Natural killer cell (primary cell): ENCODE data around the gene RPS6KL1. TPM values are rescaled to one million over a fixed set of nuclear protein-coding genes. Genes with fewer than 3 reads are reported as not detected.

Experiments
- ATAC-seq, 3 donors: fragments of 150-1000 bp in 2 of 3; fragments of 200-7000 bp in 1 of 3; cut with Tn5 transposase; 1 replicate in 1 of 3; 2 replicates in 2 of 3; pipeline ENCODE4 v1.10.0; 2021; ENCODE audit warnings: mild to moderate bottlenecking in 2 of 3, moderate library complexity in 2 of 3
- DNase-seq, 2 donors: peaks; one replicate each; pipeline versions ENCODE4 v3.0.0 to v3.0.0-alpha.2; 2013 to 2021; ENCODE audit warnings: mixed read lengths in 1 of 2
- H3K27ac ChIP-seq: one replicate; pipeline ENCODE4 v1.5.1; 2013; ENCODE audit warnings: mild to moderate bottlenecking, low read length
- H3K27me3 ChIP-seq: one replicate; pipeline ENCODE4 v1.6.1; 2013; ENCODE audit warnings: low read length; ENCODE audit not compliant: control insufficient read depth, insufficient read depth
- H3K36me3 ChIP-seq: one replicate; pipeline ENCODE4 v1.6.1; 2013; ENCODE audit warnings: low read length; ENCODE audit not compliant: control insufficient read depth, insufficient read depth
- H3K4me1 ChIP-seq: one replicate; pipeline ENCODE4 v1.6.1; 2013; ENCODE audit warnings: low read length; ENCODE audit not compliant: control insufficient read depth, insufficient read depth
- H3K4me3 ChIP-seq: one replicate; pipeline ENCODE4 v1.5.1; 2013; ENCODE audit warnings: low read length
- H3K9me3 ChIP-seq: one replicate; pipeline ENCODE4 v1.6.1; 2013; ENCODE audit warnings: low read length; ENCODE audit not compliant: control insufficient read depth, insufficient read depth
- H3K27ac Mint-ChIP-seq, 2 donors: one replicate each; pipeline ENCODE4 v1.8.0; 2022; ENCODE audit warnings: mild to moderate bottlenecking in 2 of 2, mixed read lengths in 2 of 2, moderate library complexity in 1 of 2
- H3K27me3 Mint-ChIP-seq, 2 donors: one replicate each; pipeline ENCODE4 v1.8.0; 2022; ENCODE audit warnings: low read depth in 2 of 2, mixed read lengths in 2 of 2
- H3K36me3 Mint-ChIP-seq: one replicate; pipeline ENCODE4 v1.8.0; 2022; ENCODE audit warnings: mixed read lengths
- H3K4me1 Mint-ChIP-seq, 2 donors: one replicate each; pipeline ENCODE4 v1.8.0; 2022; ENCODE audit warnings: mixed read lengths in 2 of 2
- H3K4me3 Mint-ChIP-seq: one replicate; pipeline ENCODE4 v1.8.0; 2022; ENCODE audit warnings: mild to moderate bottlenecking, moderate library complexity, mixed read lengths
- H3K9me3 Mint-ChIP-seq, 2 donors: one replicate each; pipeline ENCODE4 v1.8.0; 2022; ENCODE audit warnings: mixed read lengths in 2 of 2
- CTCF ChIP-seq: fragments of 200-600 bp; IDR thresholded peaks from one replicate; pipeline ENCODE4 v1.8.0; 2022; ENCODE audit warnings: antibody characterized with exemption
- WGBS: methylation state at CpG from one replicate; pipeline ENCODE4 v1.1.7; 2013; ENCODE audit warnings: missing lambda C conversion rate; ENCODE audit not compliant: insufficient coverage; 5-methylcytosine and 5-hydroxymethylcytosine counted together
- intact Hi-C: fragments of 100-400 bp; cut with micrococcal nuclease; formaldehyde crosslinking; loops from one replicate; pipeline ENCODE4 v1.14.2; 2022
- total RNA-seq, 4 donors: library from RNA; stranded (reverse); fragments of 120-200 nt in 1 of 4; gene quantifications; one replicate each; pipeline versions ENCODE4 v1.2.3 to v1.2.4, GENCODE V29; 2013 to 2022

The RPS6KL1 gene
- total RNA-seq, 3 donors from 2014 or later (not counting 1 experiment from before 2014, with no cell fraction given): 1.9 to 7.9 (median 2.9) TPM

- H3K27me3 Mint-ChIP-seq: no peaks in the 10 kb centered on the region
Measured at GRCh38 chr14:74855945-74856344, 67.1 kb downstream of the RPS6KL1 start.

DNA sequence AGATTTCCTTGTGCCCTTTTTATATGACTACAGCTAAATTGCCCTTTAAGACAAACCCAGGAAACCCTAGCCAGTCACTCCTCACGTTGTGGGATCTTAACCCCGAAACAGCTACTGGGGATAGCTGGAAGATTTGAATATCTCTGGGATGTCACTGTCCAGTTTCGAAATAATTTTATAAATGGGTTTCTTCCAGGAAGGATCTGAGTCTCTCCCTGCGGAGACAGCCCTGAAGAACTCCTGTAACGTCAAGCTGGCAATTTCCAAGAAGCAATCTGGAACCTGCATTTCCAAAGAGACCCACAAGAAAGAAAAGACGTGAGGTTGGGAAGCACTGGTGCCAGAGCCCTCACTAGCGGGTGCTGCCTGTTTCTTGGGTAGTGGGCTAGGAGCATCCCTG, 68.0 kb downstream of the RPS6KL1 start:
- no peak for ATAC-seq
- Mint-ChIP-seq H3K4me3 (no peak overlapping the region), H3K9me3 (no peaks in the 10 kb centered on the region), H3K27me3 (no peaks in the 10 kb centered on the region), H3K27ac (no peak overlapping the region), H3K36me3 (no peaks in the 10 kb centered on the region), H3K4me1 (peaks cover 0 to 5% of the 10 kb centered on the region in 2 donors)
- no peak for TF ChIP-seq CTCF
- intact Hi-C loops: no loop called here
- no peaks in the 10 kb centered on the region for H3K9me3 ChIP-seq
- WGBS: 98% methylated on average over 6 of the region's 7 CpGs
- H3K27me3 ChIP-seq: no peaks in the 10 kb centered on the region
- H3K4me3 ChIP-seq: no peak overlapping the region
- H3K36me3 ChIP-seq: no peaks in the 10 kb centered on the region
- no peaks in the 10 kb centered on the region for H3K4me1 ChIP-seq
- no peak overlapping the region for H3K27ac ChIP-seq
- no peak for DNase-seq

More at GRCh38 chr14:74855945-74856344, 67.1 kb downstream of the RPS6KL1 start:
- H3K36me3 ChIP-seq: no peaks in the 10 kb centered on the region
- Mint-ChIP-seq H3K36me3 (no peaks in the 10 kb centered on the region), H3K9me3 (no peaks in the 10 kb centered on the region), H3K27ac (no peak overlapping the region), H3K4me3 (no peak overlapping the region), H3K4me1 (peaks cover 0 to 8% of the 10 kb centered on the region in 2 donors)
- no peak for ATAC-seq
- no peaks in the 10 kb centered on the region for H3K27me3 ChIP-seq
- WGBS: 60% methylated on average over 4 of the region's 4 CpGs
- no peak for DNase-seq
- H3K27ac ChIP-seq: no peak overlapping the region
- H3K4me1 ChIP-seq: peaks cover 3% of the 10 kb centered on the region
- no peak overlapping the region for H3K4me3 ChIP-seq
- no peaks in the 10 kb centered on the region for H3K9me3 ChIP-seq
- TF ChIP-seq CTCF: no peak
- intact Hi-C loops: no loop called here

Other genes with a start within 250 kb of the RPS6KL1 start
- gene AREL1, start 210.2 kb downstream of the RPS6KL1 start, total RNA-seq: 10 to 100 TPM; 65.9 to 83.0 (median 82.3) TPM
- 10 to 100 TPM; 37.1 to 49.6 (median 40.4) TPM for gene FCF1, start 210.1 kb downstream of the RPS6KL1 start, total RNA-seq
- gene YLPM1, start 159.9 kb downstream of the RPS6KL1 start, total RNA-seq: 100 to 1,000 TPM in 1 of 3 donors, 10 to 100 TPM in 2; 86.1 to 101 (median 93.3) TPM
- 1 to 10 TPM; 5.1 to 7.1 (median 5.7) TPM for gene PROX2, start 47.1 kb downstream of the RPS6KL1 start, total RNA-seq
- gene DLST, start 41.3 kb downstream of the RPS6KL1 start, total RNA-seq: 100 to 1,000 TPM; 161 to 180 (median 163) TPM
- under 1 TPM in 2 of 3 donors, not detected in 1; 0.33 to 0.34 TPM for gene PGF, start 32.3 kb upstream of the RPS6KL1 start, total RNA-seq
- 10 to 100 TPM; 22.2 to 45.1 (median 31.2) TPM for gene EIF2B2, start 79.7 kb upstream of the RPS6KL1 start, total RNA-seq
- 10 to 100 TPM; 15.5 to 20.7 (median 19.1) TPM for gene MLH3, start 128.2 kb upstream of the RPS6KL1 start, total RNA-seq
- 10 to 100 TPM; 13.3 to 17.4 (median 14.9) TPM for gene ACYP1, start 140.8 kb upstream of the RPS6KL1 start, total RNA-seq
- under 1 TPM in 1 of 3 donors, not detected in 2; 0.55 TPM for gene ZC2HC1C, start 146.4 kb upstream of the RPS6KL1 start, total RNA-seq
- 10 to 100 TPM; 64.4 to 78.7 (median 74.4) TPM for gene NEK9, start 203.8 kb upstream of the RPS6KL1 start, total RNA-seq